ENCODE measurements around the gene PEX5.

DNA sequence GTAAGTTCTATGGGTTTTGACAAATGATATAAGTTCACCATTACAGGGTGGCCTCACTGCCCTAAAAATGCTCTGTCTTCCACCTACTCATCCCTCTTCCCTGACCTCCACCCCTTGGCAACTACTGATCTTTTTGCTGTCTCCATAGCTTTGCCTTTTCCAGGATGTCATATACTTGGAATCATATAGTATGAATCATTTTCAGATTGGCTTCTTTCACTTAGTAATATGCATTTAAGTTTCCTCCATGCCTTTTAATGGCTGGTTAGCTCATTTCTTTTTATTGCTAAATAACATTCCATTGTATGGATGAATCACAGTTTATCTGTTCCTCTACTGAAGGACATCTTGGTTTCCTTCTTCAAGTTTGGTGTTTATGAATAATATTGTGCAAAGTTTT lies 14.0 kb upstream of the PEX5 start:
- TF ChIP-seq, protein P1, sequence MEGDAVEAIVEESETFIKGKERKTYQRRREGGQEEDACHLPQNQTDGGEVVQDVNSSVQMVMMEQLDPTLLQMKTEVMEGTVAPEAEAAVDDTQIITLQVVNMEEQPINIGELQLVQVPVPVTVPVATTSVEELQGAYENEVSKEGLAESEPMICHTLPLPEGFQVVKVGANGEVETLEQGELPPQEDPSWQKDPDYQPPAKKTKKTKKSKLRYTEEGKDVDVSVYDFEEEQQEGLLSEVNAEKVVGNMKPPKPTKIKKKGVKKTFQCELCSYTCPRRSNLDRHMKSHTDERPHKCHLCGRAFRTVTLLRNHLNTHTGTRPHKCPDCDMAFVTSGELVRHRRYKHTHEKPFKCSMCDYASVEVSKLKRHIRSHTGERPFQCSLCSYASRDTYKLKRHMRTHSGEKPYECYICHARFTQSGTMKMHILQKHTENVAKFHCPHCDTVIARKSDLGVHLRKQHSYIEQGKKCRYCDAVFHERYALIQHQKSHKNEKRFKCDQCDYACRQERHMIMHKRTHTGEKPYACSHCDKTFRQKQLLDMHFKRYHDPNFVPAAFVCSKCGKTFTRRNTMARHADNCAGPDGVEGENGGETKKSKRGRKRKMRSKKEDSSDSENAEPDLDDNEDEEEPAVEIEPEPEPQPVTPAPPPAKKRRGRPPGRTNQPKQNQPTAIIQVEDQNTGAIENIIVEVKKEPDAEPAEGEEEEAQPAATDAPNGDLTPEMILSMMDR (IDR thresholded peaks at IDR 0.05): no peak
- TF ChIP-seq POLR2A (IDR thresholded peaks at IDR 0.05): no peak
